A549 (cell line): ENCODE results near the gene SLC17A9. TPM values are rescaled to one million over a fixed set of nuclear protein-coding genes. Genes with fewer than 3 reads are reported as not detected.

Experiments
- ATAC-seq, 2 experiments: fragments of 200-7000 bp in 1 of 2; fragments of >200 bp in 1 of 2; cut with Nextera tagmentation in 1 of 2; cut with Tn5 transposase in 1 of 2; 3 replicates each; pipeline versions ENCODE4 v1.8.0 to v1.9.1; 2018 to 2020; ENCODE audit warnings: mild to moderate bottlenecking in 1 of 2, moderate library complexity in 1 of 2
- CTCF ChIA-PET: fragments of 300-600 bp; sonication (Branson Sonifier 250); formaldehyde crosslinking; extraction: SDS; loops from one replicate; lab custom pipeline; 2021; ENCODE audit warnings: antibody characterized with exemption, inconsistent platforms; lab: Yijun Ruan, JAX
- POLR2A ChIA-PET: fragments of 350-600 bp; formaldehyde crosslinking; extraction: SDS; loops from one replicate; lab custom pipeline; 2021; ENCODE audit warnings: antibody characterized with exemption, inconsistent platforms; lab: Yijun Ruan, JAX
- DNase-seq, 2 experiments: peaks; one replicate each; pipeline versions ENCODE4 v3.0.0 to v3.0.0-alpha.2; 2011 to 2016; ENCODE audit warnings: low read depth in 1 of 2, low spot score in 1 of 2
- FAIRE-seq: peaks from 2 replicates; lab custom pipeline; 2011; peaks lifted over from hg19 to GRCh38; lab: Jason Lieb, UNC
- H3K27ac ChIP-seq, 2 experiments: fragments of >200 bp; sonication (Bioruptor Twin); formaldehyde crosslinking; 3 replicates each; pipeline ENCODE4 v1.5.1; 2016 to 2017
- H3K4me1 ChIP-seq: fragments of >200 bp; sonication (Bioruptor Twin); formaldehyde crosslinking; 3 replicates; pipeline ENCODE4 v1.6.1; 2016
- H3K4me2 ChIP-seq: fragments of >200 bp; sonication (Bioruptor Twin); formaldehyde crosslinking; 3 replicates; pipeline ENCODE4 v1.6.1; 2016
- H3K4me3 ChIP-seq: fragments of >200 bp; sonication (Bioruptor Twin); formaldehyde crosslinking; 3 replicates; pipeline ENCODE4 v1.5.1; 2016
- H3K9me3 ChIP-seq: fragments of >200 bp; sonication (Bioruptor Twin); formaldehyde crosslinking; 3 replicates; pipeline ENCODE4 v1.6.1; 2016
- ATOH8 ChIP-seq: fragments of 250-450 bp; sonication (Bioruptor Pico); IDR thresholded peaks from 2 replicates; pipeline ENCODE4 v1.5.0; 2020; ENCODE audit warnings: low read depth, mild to moderate bottlenecking, moderate library complexity
- BHLHE40 ChIP-seq: IDR thresholded peaks from 2 replicates; pipeline ENCODE4 v1.6.1; 2012; ENCODE audit warnings: low read depth, low read length, inconsistent platforms
- CBX2 ChIP-seq: fragments of 200-600 bp; sonication (generic); IDR thresholded peaks from 2 replicates; pipeline ENCODE4 v1.6.1; 2016; ENCODE audit warnings: low read depth, mild to moderate bottlenecking, borderline replicate concordance
- CBX8 ChIP-seq: fragments of 200-600 bp; sonication (generic); IDR thresholded peaks from 2 replicates; pipeline ENCODE4 v1.6.1; 2016
- CHD2 ChIP-seq: fragments of 150-350 bp; IDR thresholded peaks from 2 replicates; pipeline ENCODE4 v1.6.1; 2014; ENCODE audit warnings: low read length; ENCODE audit not compliant: partially characterized antibody
- CHD4 ChIP-seq: fragments of 200-600 bp; sonication (generic); IDR thresholded peaks from 2 replicates; pipeline ENCODE4 v1.6.1; 2016; ENCODE audit warnings: antibody characterized with exemption, mild to moderate bottlenecking, borderline replicate concordance
- CTCF ChIP-seq: fragments of >200 bp; sonication (Bioruptor Twin); formaldehyde crosslinking; IDR thresholded peaks from 3 replicates; pipeline ENCODE4 v1.5.1; 2016
- E2F6 ChIP-seq: IDR thresholded peaks from 2 replicates; pipeline ENCODE4 v1.6.1; 2012; ENCODE audit warnings: low read depth, borderline replicate concordance
- EHF ChIP-seq: fragments of 250-450 bp; sonication (Bioruptor Pico); IDR thresholded peaks from 2 replicates; pipeline ENCODE4 v1.5.0; 2020; ENCODE audit warnings: mild to moderate bottlenecking
- ELK1 ChIP-seq: fragments of 150-350 bp; IDR thresholded peaks from 2 replicates; pipeline ENCODE4 v1.6.1; 2014; ENCODE audit warnings: low read depth, mild to moderate bottlenecking, low read length
- EP300 ChIP-seq, 2 experiments: fragments of >200 bp; sonication (Bioruptor Twin); formaldehyde crosslinking; IDR thresholded peaks; 2 replicates in 1 of 2; 3 replicates in 1 of 2; pipeline ENCODE4 v1.6.1; 2016 to 2017
- ESRRA ChIP-seq: fragments of 150-350 bp; IDR thresholded peaks from 2 replicates; pipeline ENCODE4 v1.6.1; 2014; ENCODE audit warnings: mild to moderate bottlenecking, low read length, borderline replicate concordance
- FOXS1 ChIP-seq: fragments of 250-450 bp; sonication (Bioruptor Pico); IDR thresholded peaks from 2 replicates; pipeline ENCODE4 v1.5.0; 2020; ENCODE audit warnings: mild to moderate bottlenecking, moderate library complexity
- HEYL ChIP-seq: fragments of 250-450 bp; sonication (Bioruptor Pico); IDR thresholded peaks from 2 replicates; pipeline ENCODE4 v1.8.0; 2021; ENCODE audit warnings: mild to moderate bottlenecking, moderate library complexity
- KDM1A ChIP-seq: fragments of 200-600 bp; sonication (generic); IDR thresholded peaks from 2 replicates; pipeline ENCODE4 v1.6.1; 2016; ENCODE audit warnings: low read depth, mild to moderate bottlenecking
- MYC ChIP-seq: IDR thresholded peaks from 2 replicates; pipeline ENCODE4 v1.6.1; 2012; ENCODE audit warnings: mild to moderate bottlenecking, inconsistent platforms, low read length, improper control_type of control experiment, borderline replicate concordance
- NPAS2 ChIP-seq: fragments of 250-450 bp; sonication (Bioruptor Pico); IDR thresholded peaks from 2 replicates; pipeline ENCODE4 v1.8.0; 2022; ENCODE audit warnings: mild to moderate bottlenecking, moderate library complexity, borderline replicate concordance
- NR3C1 ChIP-seq: fragments of >200 bp; sonication (Bioruptor Twin); formaldehyde crosslinking; IDR thresholded peaks from 3 replicates; pipeline ENCODE4 v1.6.1; 2017
- PBX3 ChIP-seq: IDR thresholded peaks from 2 replicates; pipeline ENCODE4 v1.6.1; 2012
- PHF8 ChIP-seq: fragments of 200-600 bp; sonication (generic); IDR thresholded peaks from 2 replicates; pipeline ENCODE4 v1.6.1; 2016; ENCODE audit warnings: low read depth, mild to moderate bottlenecking, antibody characterized with exemption, moderate library complexity, borderline replicate concordance
- POLR2A ChIP-seq: IDR thresholded peaks from 2 replicates; pipeline ENCODE4 v1.6.1; 2012; ENCODE audit warnings: mild to moderate bottlenecking, low read length
- RFX5 ChIP-seq: fragments of 450-650 bp; IDR thresholded peaks from 2 replicates; pipeline ENCODE4 v1.7.1; 2014; ENCODE audit warnings: antibody characterized with exemption, mild to moderate bottlenecking, moderate library complexity
- RNF2 ChIP-seq: fragments of 200-600 bp; sonication (generic); IDR thresholded peaks from 2 replicates; pipeline ENCODE4 v1.6.1; 2016; ENCODE audit warnings: low read depth, mild to moderate bottlenecking, antibody characterized with exemption, moderate library complexity, borderline replicate concordance
- SREBF2 ChIP-seq: fragments of 450-650 bp; IDR thresholded peaks from 2 replicates; pipeline ENCODE4 v1.6.1; 2014; ENCODE audit warnings: mild to moderate bottlenecking, moderate library complexity
- TP53 ChIP-seq: fragments of 250-450 bp; sonication (Bioruptor Pico); IDR thresholded peaks from 2 replicates; pipeline ENCODE4 v1.5.0; 2021; ENCODE audit warnings: mild to moderate bottlenecking, moderate library complexity
- WGBS: methylation state at CpG from one replicate; pipeline ENCODE4 v1.1.6; 2017; ENCODE audit errors: missing lambda C conversion rate; 5-methylcytosine and 5-hydroxymethylcytosine counted together
- polyA plus RNA-seq, 4 experiments: library from polyadenylated mRNA; depleted of rRNA in 3 of 4; stranded (reverse); fragments of >200 nt; fragmentation: RNase III in 1 of 4; extraction: RNeasy Plus Mini Kit Qiagen cat#74134 plus additional on column Dnase treatment in 1 of 4; gene quantifications; 2 replicates in 3 of 4; 3 replicates in 1 of 4; pipeline ENCODE4 v1.2.3, GENCODE V29; 2011 to 2017

Gene SLC17A9
- polyA plus RNA-seq, 2 of the 4 experiments (the other 2 are of a cell fraction): 0.05 TPM; not detected in 1

- peaks cover 6% of the 10 kb centered on the region for H3K4me1 ChIP-seq
- H3K9me3 ChIP-seq: no peaks in the 10 kb centered on the region
- H3K4me3 ChIP-seq: no peak overlapping the region
- no peak overlapping the region for H3K4me2 ChIP-seq
- TF ChIP-seq EP300 (IDR thresholded peaks at IDR 0.05) (no peak), SREBF2 (no peak)
- POLR2A ChIA-PET: no interaction called here
- WGBS: 95% methylated on average over 11 of the region's 11 CpGs
- CTCF ChIA-PET: interaction anchor here (0.7 to 22.6 kb wide), 5 partner anchors 5 to 99 kb away, joined by 3 to 368 read pairs (median 16); partner anchors contain the start of gene DIDO1
- FAIRE-seq (no peak), ATAC-seq (no peak), DNase-seq (no peak)
- no peak overlapping the region for H3K27ac ChIP-seq
Observed at GRCh38 chr20:62910217-62910766, 42.2 kb upstream of the SLC17A9 start.

- Histone ChIP-seq H3K9me3 (no peaks in the 10 kb centered on the region), H3K4me1 (peaks cover 13% of the 10 kb centered on the region), H3K4me3 (no peak overlapping the region), H3K27ac (no peak overlapping the region)
- POLR2A ChIA-PET: no interaction called here
- DNase-seq: no peak
- 94% methylated on average over 45 of the region's 45 CpGs for WGBS
- FAIRE-seq: no peak
- TF ChIP-seq RNF2 (no peak), EP300 (IDR thresholded peaks at IDR 0.05) (no peak), BHLHE40 (no peak), PHF8 (no peak), CTCF (no peak), RFX5 (no peak), EHF (CRISPR knock-in tag) (no peak), ELK1 (no peak), HEYL (CRISPR knock-in tag) (no peak), E2F6 (no peak), MYC (no peak)
- TF ChIP-seq, all 56 proteins: peak for 0
- no peak for ATAC-seq
- CTCF ChIA-PET: interaction anchor here (0.7 to 22.6 kb wide), 6 partner anchors 5 to 98 kb away, joined by 3 to 368 read pairs (median 12); partner anchors contain the start of gene DIDO1
- no peak overlapping the region for H3K4me2 ChIP-seq
Observed at GRCh38 chr20:62910777-62911497, 41.6 kb upstream of the SLC17A9 start.

- WGBS: 89% methylated on average over 10 of the region's 10 CpGs
- FAIRE-seq (no peak), ATAC-seq (no peak), DNase-seq (no peak)
- Histone ChIP-seq H3K27ac (no peak overlapping the region), H3K4me1 (peaks cover 21% of the 10 kb centered on the region), H3K4me3 (no peak overlapping the region), H3K4me2 (no peak overlapping the region), H3K9me3 (no peaks in the 10 kb centered on the region)
- POLR2A ChIA-PET: interaction anchor here (0.7 kb wide), 1 partner anchor 953 kb away, joined by 4 read pairs; no protein-coding TSS in a partner anchor
- CTCF ChIA-PET: interaction anchor here (0.6 to 22.6 kb wide), 8 partner anchors 6 to 97 kb away, joined by 3 to 368 read pairs (median 6); partner anchors contain the start of gene DIDO1
- no peak for TF ChIP-seq PHF8
- TF ChIP-seq CHD2: no peak
- TF ChIP-seq CBX8: no peak
- no peak for TF ChIP-seq ESRRA
- no peak for TF ChIP-seq FOXS1 (CRISPR knock-in tag)
- no peak for TF ChIP-seq TP53 (CRISPR knock-in tag)
- no peak for TF ChIP-seq E2F6
- TF ChIP-seq CBX2: no peak
- TF ChIP-seq NR3C1: no peak
- no peak for TF ChIP-seq KDM1A
- no peak for TF ChIP-seq PBX3
- no peak for TF ChIP-seq POLR2A
- no peak for TF ChIP-seq HEYL (CRISPR knock-in tag)
- TF ChIP-seq CHD4: no peak
- no peak for TF ChIP-seq NPAS2 (CRISPR knock-in tag)
- no peak for TF ChIP-seq ATOH8
Observed at GRCh38 chr20:62911701-62912280, 40.7 kb upstream of the SLC17A9 start.
